ENCODE data around the gene MC5R.

MC5R gene

GRCh38 chr18:13823707-13824395, at the start of gene MC5R:
TSS of gene MC5R (plus strand) at chr18:13824149. CDS start at chr18:13825766, 1,617 bp downstream.
- no peaks in the 10 kb centered on the region for H4K20me1 ChIP-seq (ENCODE audit: insufficient read depth, low read length)
- peak within 1 kb of the TSS; percentile 66 for H3K4me2 ChIP-seq (ENCODE audit: low read length)
- no peaks in the 10 kb centered on the region for H3K36me3 ChIP-seq (replicated peaks; ENCODE audit: low read depth, low read length)
- no peak for TF ChIP-seq EZH2phosphoT487 (IDR thresholded peaks at IDR 0.05; ENCODE audit: low read depth)
- peak; percentile 87 for TF ChIP-seq CTCF (IDR thresholded peaks at IDR 0.05; ENCODE audit: low read depth, low read length)
- peak within 1 kb of the TSS; percentile 77 for H3K4me3 ChIP-seq (ENCODE audit: low read length)
- no peaks in the 10 kb centered on the region for H3K4me1 ChIP-seq (ENCODE audit: low read length)
- no peaks in the 10 kb centered on the region for H3K9me3 ChIP-seq (ENCODE audit: insufficient read depth, low read length)
- H3K27ac ChIP-seq (ENCODE audit: low read length): no peak within 1 kb of the TSS
- peak within 1 kb of the TSS; percentile 45; the same call in 1 of the 2 replicates for H3K9ac ChIP-seq (ENCODE audit: low read length)
- no peak within 1 kb of the TSS for H2AFZ ChIP-seq (ENCODE audit: low read depth, low read length)
- no peaks in the 10 kb centered on the region for H3K79me2 ChIP-seq (ENCODE audit: low read length)
- H3K27me3 ChIP-seq (ENCODE audit: low read depth, low read length): peaks cover 31% of the 10 kb centered on the region

DNA sequence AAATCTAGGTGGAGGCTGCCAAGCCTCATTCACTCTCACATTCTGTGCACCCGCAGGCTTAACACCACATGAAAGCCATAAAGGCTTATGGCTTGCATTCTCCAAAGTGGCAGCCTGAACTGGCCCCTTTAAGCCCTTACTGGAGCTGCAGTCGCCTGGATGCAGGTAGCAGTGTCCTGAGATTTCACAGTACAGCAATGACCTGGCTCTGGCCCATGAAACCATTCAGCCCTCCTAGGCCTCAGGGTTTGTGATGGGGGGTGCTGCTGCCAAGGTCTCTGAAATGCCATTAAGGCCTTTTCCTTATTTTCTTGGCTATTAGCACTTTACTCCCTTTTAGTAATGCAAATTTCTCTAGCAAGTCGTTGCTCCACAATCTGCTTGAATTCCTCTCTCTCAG, 48.9 kb upstream of the MC5R start:
- Histone ChIP-seq H2AFZ (ENCODE audit: low read depth, low read length) (no peak overlapping the region), H3K4me2 (ENCODE audit: low read length) (no peak overlapping the region), H3K79me2 (ENCODE audit: low read length) (no peaks in the 10 kb centered on the region), H3K27me3 (ENCODE audit: low read depth, low read length) (no peaks in the 10 kb centered on the region), H3K27ac (ENCODE audit: low read length) (no peak overlapping the region), H3K36me3 (replicated peaks; ENCODE audit: low read depth, low read length) (no peaks in the 10 kb centered on the region), H3K9me3 (ENCODE audit: insufficient read depth, low read length) (no peaks in the 10 kb centered on the region), H3K4me3 (ENCODE audit: low read length) (no peak overlapping the region), H4K20me1 (ENCODE audit: insufficient read depth, low read length) (no peaks in the 10 kb centered on the region), H3K9ac (ENCODE audit: low read length) (no peak overlapping the region), H3K4me1 (ENCODE audit: low read length) (no peaks in the 10 kb centered on the region)
- TF ChIP-seq CTCF (IDR thresholded peaks at IDR 0.05; ENCODE audit: low read depth, low read length) (no peak), EZH2phosphoT487 (IDR thresholded peaks at IDR 0.05; ENCODE audit: low read depth) (no peak)

DNA sequence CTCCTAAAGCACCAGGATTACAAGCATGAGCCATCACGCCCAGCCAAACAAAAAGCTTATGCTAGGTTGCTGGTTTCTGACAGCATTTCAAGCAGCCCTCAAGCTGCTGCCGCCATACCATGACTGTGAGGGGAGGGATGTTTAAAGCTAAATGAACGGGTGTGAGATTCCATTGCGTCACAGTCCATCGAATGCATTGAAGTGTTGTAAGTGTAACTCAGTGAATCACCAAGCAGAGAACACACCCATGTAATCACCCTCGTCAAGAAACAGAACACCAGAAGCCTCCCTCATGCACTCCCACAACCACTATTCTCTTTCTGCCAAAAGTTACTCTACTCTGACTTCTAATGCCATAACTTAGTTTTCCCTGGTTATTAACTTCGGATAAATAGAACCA, 32.8 kb upstream of the MC5R start:
- Histone ChIP-seq H3K79me2 (ENCODE audit: low read length) (no peaks in the 10 kb centered on the region), H3K9ac (ENCODE audit: low read length) (no peak overlapping the region), H3K4me2 (ENCODE audit: low read length) (no peak overlapping the region), H3K4me3 (ENCODE audit: low read length) (no peak overlapping the region), H3K36me3 (replicated peaks; ENCODE audit: low read depth, low read length) (no peaks in the 10 kb centered on the region), H2AFZ (ENCODE audit: low read depth, low read length) (no peak overlapping the region), H4K20me1 (ENCODE audit: insufficient read depth, low read length) (no peaks in the 10 kb centered on the region), H3K27me3 (ENCODE audit: low read depth, low read length) (peaks cover 15% of the 10 kb centered on the region), H3K27ac (ENCODE audit: low read length) (no peak overlapping the region), H3K9me3 (ENCODE audit: insufficient read depth, low read length) (no peaks in the 10 kb centered on the region), H3K4me1 (ENCODE audit: low read length) (no peaks in the 10 kb centered on the region)
- TF ChIP-seq CTCF (IDR thresholded peaks at IDR 0.05; ENCODE audit: low read depth, low read length) (no peak), EZH2phosphoT487 (IDR thresholded peaks at IDR 0.05; ENCODE audit: low read depth) (no peak)

DNA sequence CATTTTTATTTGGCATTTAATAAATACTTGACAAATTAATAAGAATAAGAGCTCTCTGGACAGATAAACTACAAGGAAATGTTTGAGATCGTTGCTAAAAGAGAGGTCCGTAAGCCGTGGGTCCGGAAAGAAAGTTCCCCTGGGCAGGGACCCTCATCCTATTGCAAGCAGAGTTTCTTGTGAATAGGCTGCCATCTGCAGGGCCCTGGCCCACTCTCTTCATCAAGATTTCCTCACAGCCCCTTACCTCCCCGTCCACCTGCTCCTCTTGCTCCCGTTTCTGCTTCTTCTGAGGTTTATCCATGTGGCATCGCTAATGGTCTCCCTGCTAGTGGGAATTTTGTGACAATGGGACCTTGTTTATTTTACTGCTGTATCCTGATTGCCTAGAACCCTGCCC, 30.1 kb upstream of the MC5R start:
- Histone ChIP-seq H3K9ac (ENCODE audit: low read length) (no peak overlapping the region), H2AFZ (ENCODE audit: low read depth, low read length) (no peak overlapping the region), H3K4me1 (ENCODE audit: low read length) (no peaks in the 10 kb centered on the region), H3K4me2 (ENCODE audit: low read length) (no peak overlapping the region), H3K4me3 (ENCODE audit: low read length) (no peak overlapping the region), H3K79me2 (ENCODE audit: low read length) (no peaks in the 10 kb centered on the region), H4K20me1 (ENCODE audit: insufficient read depth, low read length) (no peaks in the 10 kb centered on the region), H3K27ac (ENCODE audit: low read length) (no peak overlapping the region), H3K9me3 (ENCODE audit: insufficient read depth, low read length) (no peaks in the 10 kb centered on the region), H3K27me3 (ENCODE audit: low read depth, low read length) (peaks cover 8% of the 10 kb centered on the region; the same call in 1 of the 2 replicates), H3K36me3 (replicated peaks; ENCODE audit: low read depth, low read length) (no peaks in the 10 kb centered on the region)
- no peak for TF ChIP-seq EZH2phosphoT487 (IDR thresholded peaks at IDR 0.05; ENCODE audit: low read depth)
- TF ChIP-seq CTCF (IDR thresholded peaks at IDR 0.05; ENCODE audit: low read depth, low read length): peak; percentile 15; the same call in 1 of the 2 replicates

All from OCI-LY3 (cell line).